ENCODE data around the gene LENG1. TPM values are rescaled to one million over a fixed set of nuclear protein-coding genes. Genes with fewer than 3 reads are reported as not detected.
"Not testable (repeated sequence)": the region's sequence is repeated elsewhere in the genome, so short reads cannot be mapped to it uniquely, and the experiment has no call there.

LENG1 gene
- total and polyA plus RNA-seq, 7 donors, result 7.8 to 11.5 (median 8.6) TPM

GRCh38 chr19:54178581-54179261 is 19.2 kb upstream of the LENG1 start:
- Histone ChIP-seq H3K9me3 (no peaks in the 10 kb centered on the region), H3K27me3 (peaks cover 0 to 5% (median 3%) of the 10 kb centered on the region in 3 donors), H3K36me3 (peaks cover 0 to 33% (median 9%) of the 10 kb centered on the region in 4 donors), H3K4me3 (no peak overlapping the region), H3K4me1 (no peaks in the 10 kb centered on the region), H3K27ac (no peak overlapping the region)
- TF ChIP-seq POLR2A (IDR thresholded peaks at IDR 0.05), result no peak
- no peak for TF ChIP-seq CTCF (IDR thresholded peaks at IDR 0.05)
- TF ChIP-seq EP300 (IDR thresholded peaks at IDR 0.05), result no peak
- no peak for TF ChIP-seq POLR2AphosphoS5 (IDR thresholded peaks at IDR 0.05)
- WGBS, 2 donors, result 87 to 88% methylated on average over 23 of the region's 23 CpGs
- intact Hi-C loops (cut with DNase I), result no loop called here
- no peak for DNase-seq

GRCh38 chr19:54173951-54174834 is 14.7 kb upstream of the LENG1 start:
- TF ChIP-seq CTCF (IDR thresholded peaks at IDR 0.05) (no peak), POLR2AphosphoS5 (IDR thresholded peaks at IDR 0.05) (no peak), EP300 (IDR thresholded peaks at IDR 0.05) (no peak), POLR2A (IDR thresholded peaks at IDR 0.05) (no peak)
- DNase-seq, result no peak
- peaks cover 7 to 20% (median 15%) of the 10 kb centered on the region in 3 donors for H3K27me3 ChIP-seq
- H3K4me3 ChIP-seq, result no peak overlapping the region
- WGBS, 2 donors, result 82 to 88% methylated on average over 25 of the region's 25 CpGs
- H3K9me3 ChIP-seq, result no peaks in the 10 kb centered on the region
- no peak overlapping the region for H3K27ac ChIP-seq
- H3K4me1 ChIP-seq, result no peaks in the 10 kb centered on the region
- intact Hi-C loops (cut with DNase I), result no loop called here
- peaks cover 0 to 6% (median 1%) of the 10 kb centered on the region in 4 donors for H3K36me3 ChIP-seq

GRCh38 chr19:54173359-54173699 is 13.8 kb upstream of the LENG1 start:
- Histone ChIP-seq H3K36me3 (peaks cover 0 to 3% (median under 1%) of the 10 kb centered on the region in 4 donors), H3K4me3 (no peak overlapping the region), H3K4me1 (peaks cover 0 to 2% (median under 1%) of the 10 kb centered on the region in 4 donors), H3K27ac (no peak overlapping the region), H3K9me3 (no peaks in the 10 kb centered on the region), H3K27me3 (peaks cover 7 to 21% (median 15%) of the 10 kb centered on the region in 3 donors)
- TF ChIP-seq POLR2AphosphoS5 (IDR thresholded peaks at IDR 0.05) (no peak), CTCF (IDR thresholded peaks at IDR 0.05) (no peak), POLR2A (IDR thresholded peaks at IDR 0.05) (no peak), EP300 (IDR thresholded peaks at IDR 0.05) (no peak)
- intact Hi-C loops (cut with DNase I), result no loop called here
- no peak for DNase-seq
- WGBS, 2 donors, result 34 to 44% methylated on average over 15 of the region's 15 CpGs

GRCh38 chr19:54172471-54173358 is 13.2 kb upstream of the LENG1 start, which contains the start of gene TMC4:
Gene TMC4, minus strand, starts transcription at chr19:54173160. Its CDS starts 43 bp downstream, at chr19:54173117.
- peak in 1 of 4 experiments; percentile 54 for TF ChIP-seq CTCF (IDR thresholded peaks at IDR 0.05)
- no peak for TF ChIP-seq POLR2AphosphoS5 (IDR thresholded peaks at IDR 0.05)
- TF ChIP-seq POLR2A (IDR thresholded peaks at IDR 0.05), result peak in 1 of 2 donors; percentile 53
- TF ChIP-seq EP300 (IDR thresholded peaks at IDR 0.05), result no peak
- intact Hi-C loops (cut with DNase I), result no loop called here
- no peak within 1 kb of the TSS for H3K4me3 ChIP-seq

GRCh38 chr19:54171736-54172431 is 12.4 kb upstream of the LENG1 start:
- H3K4me1 ChIP-seq; intact Hi-C loops (cut with DNase I); H3K4me3 ChIP-seq; H3K9me3 ChIP-seq; DNase-seq; H3K36me3 ChIP-seq; H3K27ac ChIP-seq: not testable (repeated sequence)
- peaks cover 7 to 34% (median 16%) of the 10 kb centered on the region in 3 donors for H3K27me3 ChIP-seq
- WGBS, 2 donors, result 51 to 74% methylated on average over 20 to 21 of the region's 23 CpGs

More at GRCh38 chr19:54172471-54173358, 13.2 kb upstream of the LENG1 start, which contains the start of gene TMC4:
- peaks cover 0 to 6% (median 2%) of the 10 kb centered on the region in 4 donors for H3K4me1 ChIP-seq
- no peaks in the 10 kb centered on the region for H3K36me3 ChIP-seq
- H3K27me3 ChIP-seq, result peaks cover 7 to 27% (median 15%) of the 10 kb centered on the region in 3 donors
- 4 to 17% methylated on average over 13 of the region's 13 CpGs for WGBS, 2 donors
- no peaks in the 10 kb centered on the region for H3K9me3 ChIP-seq
- no peak for DNase-seq
- H3K27ac ChIP-seq, result peak within 1 kb of the TSS in 1 of 4 donors; percentile 36
